Testis (tissue), 2 donors: ENCODE results near the gene PDF.

Experiments used
- POLR2A ChIP-seq: fragments of 450-650 bp; IDR thresholded peaks from one replicate; pipeline ENCODE4 v1.6.1; 2017; ENCODE audit warnings: antibody characterized with exemption, mild to moderate bottlenecking, moderate library complexity
- TF ChIP-seq, protein P1 (sequence below), 3 experiments: fragments of 450-650 bp in 2 of 3; fragments of 200-600 bp in 1 of 3; sonication (generic) in 1 of 3; IDR thresholded peaks; one replicate each; pipeline ENCODE4 v1.5.1; 2016 to 2019; ENCODE audit warnings: antibody characterized with exemption in 3 of 3, mild to moderate bottlenecking in 2 of 3, moderate library complexity in 1 of 3

GRCh38 chr16:69340095-69340644 lies 9.8 kb upstream of the PDF start:
- TF ChIP-seq, protein P1, sequence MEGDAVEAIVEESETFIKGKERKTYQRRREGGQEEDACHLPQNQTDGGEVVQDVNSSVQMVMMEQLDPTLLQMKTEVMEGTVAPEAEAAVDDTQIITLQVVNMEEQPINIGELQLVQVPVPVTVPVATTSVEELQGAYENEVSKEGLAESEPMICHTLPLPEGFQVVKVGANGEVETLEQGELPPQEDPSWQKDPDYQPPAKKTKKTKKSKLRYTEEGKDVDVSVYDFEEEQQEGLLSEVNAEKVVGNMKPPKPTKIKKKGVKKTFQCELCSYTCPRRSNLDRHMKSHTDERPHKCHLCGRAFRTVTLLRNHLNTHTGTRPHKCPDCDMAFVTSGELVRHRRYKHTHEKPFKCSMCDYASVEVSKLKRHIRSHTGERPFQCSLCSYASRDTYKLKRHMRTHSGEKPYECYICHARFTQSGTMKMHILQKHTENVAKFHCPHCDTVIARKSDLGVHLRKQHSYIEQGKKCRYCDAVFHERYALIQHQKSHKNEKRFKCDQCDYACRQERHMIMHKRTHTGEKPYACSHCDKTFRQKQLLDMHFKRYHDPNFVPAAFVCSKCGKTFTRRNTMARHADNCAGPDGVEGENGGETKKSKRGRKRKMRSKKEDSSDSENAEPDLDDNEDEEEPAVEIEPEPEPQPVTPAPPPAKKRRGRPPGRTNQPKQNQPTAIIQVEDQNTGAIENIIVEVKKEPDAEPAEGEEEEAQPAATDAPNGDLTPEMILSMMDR (IDR thresholded peaks at IDR 0.05), result no peak
- no peak for TF ChIP-seq POLR2A
